Uterus (tissue), 4 donors: ENCODE results near the gene TMEM184B. TPM values are rescaled to one million over a fixed set of nuclear protein-coding genes. Genes with fewer than 3 reads are reported as not detected.

Experiments
- DNase-seq, 2 donors: peaks; one replicate each; pipeline ENCODE4 v3.0.0-alpha.2; 2019 to 2020
- H3K27ac ChIP-seq, 2 donors: fragments of 200-600 bp; sonication (generic); 1 replicate in 1 of 2; 2 replicates in 1 of 2; pipeline ENCODE4 v1.5.1; 2016 to 2018
- H3K27me3 ChIP-seq, 2 donors: fragments of 200-600 bp; sonication (generic); one replicate each; pipeline ENCODE4 v1.5.1; 2018 to 2019; ENCODE audit warnings: control low read depth in 1 of 2
- H3K36me3 ChIP-seq, 2 donors: fragments of 200-600 bp; sonication (generic); one replicate each; pipeline ENCODE4 v1.5.1; 2019; ENCODE audit warnings: control low read depth in 1 of 2
- H3K4me1 ChIP-seq, 2 donors: fragments of 200-600 bp; sonication (generic); one replicate each; pipeline ENCODE4 v1.5.1; 2018 to 2019; ENCODE audit warnings: control low read depth in 1 of 2
- H3K4me3 ChIP-seq, 2 donors: fragments of 200-600 bp; sonication (generic); 1 replicate in 1 of 2; 2 replicates in 1 of 2; pipeline ENCODE4 v1.5.1; 2018 to 2019; ENCODE audit warnings: mild to moderate bottlenecking in 1 of 2
- H3K9me3 ChIP-seq, 2 donors: fragments of 200-600 bp; sonication (generic); one replicate each; pipeline ENCODE4 v1.5.1; 2019; ENCODE audit warnings: control low read depth in 1 of 2
- CTCF ChIP-seq, 4 experiments: fragments of 200-600 bp in 2 of 4; fragments of 450-650 bp in 2 of 4; sonication (generic) in 2 of 4; IDR thresholded peaks; one replicate each; pipeline ENCODE4 v1.5.1; 2016 to 2019; ENCODE audit warnings: antibody characterized with exemption in 4 of 4, mild to moderate bottlenecking in 2 of 4, moderate library complexity in 1 of 4
- POLR2A ChIP-seq, 2 donors: fragments of 450-650 bp; IDR thresholded peaks; one replicate each; pipeline ENCODE4 v1.6.1; 2016; ENCODE audit warnings: antibody characterized with exemption in 2 of 2, mild to moderate bottlenecking in 1 of 2, moderate library complexity in 1 of 2
- intact Hi-C: fragments of 100-400 bp; cut with DNase I; formaldehyde crosslinking; loops from one replicate; pipeline ENCODE4 v1.15.1; 2023; ENCODE audit warnings: low total_unique reads
- total RNA-seq, 4 donors: library from RNA; depleted of rRNA in 3 of 4; stranded (reverse); fragments of >200 nt in 3 of 4; gene quantifications; one replicate each; pipeline versions ENCODE4 v1.1.0 to v1.2.4, GENCODE V29; 2014 to 2023
- donor health status: DM: yes; HTN: yes; CAD: no.

TMEM184B gene
- total RNA-seq, 4 donors from 2014 or later, result 31.7 to 70.4 (median 50.7) TPM

DNA sequence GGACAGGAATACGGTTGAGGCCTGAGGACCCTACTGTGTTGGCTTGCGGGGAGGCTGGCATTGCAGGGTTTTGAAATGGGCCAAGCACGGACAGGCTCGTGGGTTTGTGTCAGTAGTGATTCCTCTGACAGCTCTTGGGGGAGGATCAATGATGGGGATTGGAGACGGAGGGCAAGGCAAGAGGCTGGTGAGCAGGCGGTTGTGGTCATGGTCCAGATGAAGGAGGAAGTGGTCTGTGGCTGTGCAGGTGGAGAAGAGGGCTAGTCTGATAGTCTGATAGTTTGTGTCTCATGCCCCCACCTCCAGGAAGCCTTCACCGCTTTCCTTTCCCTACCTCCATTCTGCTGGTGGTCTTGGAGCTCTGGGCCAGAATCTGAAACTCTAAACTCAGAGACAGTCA, 68.0 kb downstream of the TMEM184B start:
- TF ChIP-seq CTCF (IDR thresholded peaks at IDR 0.05) (no peak), POLR2A (IDR thresholded peaks at IDR 0.05) (no peak)
- Histone ChIP-seq H3K9me3 (no peaks in the 10 kb centered on the region), H3K4me3 (peak overlapping the region; percentile 6 to 14), H3K27ac (peak overlapping the region; percentile 99 to 100), H3K27me3 (no peaks in the 10 kb centered on the region), H3K4me1 (peaks cover 6 to 7% of the 10 kb centered on the region in 2 donors), H3K36me3 (no peaks in the 10 kb centered on the region)
- DNase-seq, result no peak
- intact Hi-C loops, result loop anchor here (10.0 kb wide), 1 partner anchor 60 kb away; no protein-coding TSS in a partner anchor

DNA sequence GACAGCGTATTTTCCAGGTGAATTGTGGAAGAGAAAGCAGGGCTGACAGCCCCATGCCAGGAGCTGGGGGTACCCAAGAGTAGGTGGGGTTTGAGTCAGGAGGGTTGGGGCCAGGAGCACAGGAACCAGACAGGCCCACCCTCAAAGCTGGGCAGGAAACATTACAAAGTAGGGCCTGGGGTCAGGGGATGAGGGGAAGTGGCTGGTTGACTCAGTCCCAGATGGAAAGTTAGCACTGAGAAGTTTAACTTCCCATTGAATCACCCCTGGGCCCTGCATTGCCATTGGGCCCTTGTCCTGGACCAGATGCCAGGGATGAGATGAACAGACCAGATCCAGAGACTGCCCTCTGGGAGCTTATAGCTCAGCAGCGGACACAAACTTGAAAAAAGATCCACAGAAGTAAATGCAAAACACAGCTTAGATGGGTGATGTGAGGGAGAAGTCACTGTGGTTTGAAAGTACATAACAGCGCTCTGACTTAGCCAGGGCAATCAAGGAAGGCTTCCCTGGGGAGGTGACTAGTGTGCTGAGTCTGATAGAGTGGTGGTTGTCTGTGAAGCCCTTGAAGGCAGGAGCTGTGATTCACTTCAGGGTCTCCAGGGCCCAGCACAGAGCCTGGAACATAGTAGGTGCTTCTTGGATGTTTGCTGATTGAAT, 68.8 kb downstream of the TMEM184B start:
- Histone ChIP-seq H3K27ac (peak overlapping the region; percentile 99 to 100), H3K9me3 (no peaks in the 10 kb centered on the region), H3K4me1 (peaks cover 6 to 7% of the 10 kb centered on the region in 2 donors), H3K4me3 (peak overlapping the region in 1 of 2 donors; percentile 80), H3K36me3 (no peaks in the 10 kb centered on the region), H3K27me3 (no peaks in the 10 kb centered on the region)
- no peak for DNase-seq
- intact Hi-C loops, result loop anchor here (10.0 kb wide), 1 partner anchor 61 kb away; no protein-coding TSS in a partner anchor
- TF ChIP-seq POLR2A (IDR thresholded peaks at IDR 0.05) (peak in 1 of 2 donors; percentile 7), CTCF (IDR thresholded peaks at IDR 0.05) (no peak)

DNA sequence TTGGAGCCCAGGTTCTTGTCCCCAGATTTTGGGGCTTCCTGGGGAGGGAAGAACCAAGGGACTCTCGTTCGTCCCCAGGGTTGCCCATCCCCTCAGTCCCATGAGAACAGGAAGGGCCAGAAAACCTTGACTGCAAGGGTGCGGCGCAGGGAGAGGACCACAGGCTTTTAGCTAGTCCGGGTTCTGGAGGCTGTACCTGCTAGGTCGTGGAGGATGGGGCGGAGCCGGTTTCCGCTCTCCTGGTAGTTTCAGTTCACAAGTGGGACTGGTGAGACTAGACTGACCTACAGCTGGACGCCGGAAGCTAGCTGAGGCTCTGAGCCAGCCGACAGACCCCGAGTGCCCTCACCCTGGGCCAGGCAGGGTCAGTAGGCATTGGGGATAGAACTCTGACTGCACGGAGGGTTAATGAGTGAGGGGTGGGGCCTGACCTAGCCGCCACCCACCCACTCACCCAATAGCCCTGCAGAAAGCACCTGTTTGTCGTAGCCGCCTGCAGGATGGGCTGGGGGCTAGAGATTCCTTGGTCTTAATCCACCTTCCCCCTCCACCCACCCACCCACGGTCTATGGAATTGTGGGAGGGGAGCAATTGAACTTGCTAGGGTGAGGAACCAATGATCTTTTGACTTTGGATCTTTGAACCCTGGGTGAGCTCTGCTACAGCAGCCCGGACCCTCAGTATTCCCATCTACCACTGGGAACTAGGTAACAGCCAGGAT, 69.6 kb downstream of the TMEM184B start:
- no peaks in the 10 kb centered on the region for H3K27me3 ChIP-seq
- TF ChIP-seq CTCF (IDR thresholded peaks at IDR 0.05), result no peak
- TF ChIP-seq POLR2A (IDR thresholded peaks at IDR 0.05), result no peak
- H3K4me3 ChIP-seq, result peak overlapping the region; percentile 77 to 80
- intact Hi-C loops, result loop anchor here (10.0 kb wide), 1 partner anchor 62 kb away; no protein-coding TSS in a partner anchor
- no peaks in the 10 kb centered on the region for H3K9me3 ChIP-seq
- peak overlapping the region; percentile 99 to 100 for H3K27ac ChIP-seq
- no peaks in the 10 kb centered on the region for H3K36me3 ChIP-seq
- peak in 1 of 2 donors; percentile 67 for DNase-seq
- H3K4me1 ChIP-seq, result peaks cover 6 to 7% of the 10 kb centered on the region in 2 donors

DNA sequence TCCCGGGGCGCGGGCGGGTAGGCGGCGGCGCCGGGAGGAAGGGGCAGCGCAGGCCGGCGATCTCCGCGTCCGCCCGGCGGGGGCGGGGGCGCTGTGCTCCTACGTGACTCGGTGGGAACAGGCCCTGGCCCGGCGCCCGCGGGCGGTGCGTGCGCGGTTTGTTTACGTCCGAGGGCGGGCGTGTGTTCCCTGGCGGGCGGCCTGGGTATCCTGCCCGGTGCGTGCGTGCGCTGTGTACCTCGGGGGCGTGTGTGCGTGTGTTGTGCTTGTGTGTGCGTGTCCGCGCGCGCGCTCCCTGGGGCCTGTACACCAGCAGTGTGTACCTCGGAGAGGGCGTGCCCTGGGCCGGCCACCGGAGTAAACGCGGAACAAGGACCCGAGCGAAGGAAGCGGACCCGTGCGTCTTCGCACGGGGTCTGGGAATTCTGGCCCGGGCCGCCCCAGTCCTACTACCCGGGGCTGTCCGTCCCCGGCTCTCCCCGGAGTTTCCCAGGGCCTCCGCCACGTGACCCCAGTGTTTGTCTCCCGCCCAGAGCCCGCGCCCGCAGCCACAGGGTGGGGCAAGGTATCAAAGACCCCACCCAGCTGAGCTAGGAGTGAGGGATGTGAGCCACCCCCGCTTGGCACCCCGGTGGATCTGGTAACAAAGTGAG, 70.2 kb downstream of the TMEM184B start:
- no peaks in the 10 kb centered on the region for H3K9me3 ChIP-seq
- H3K27ac ChIP-seq, result peak overlapping the region; percentile 99 to 100
- TF ChIP-seq POLR2A (IDR thresholded peaks at IDR 0.05) (peak; percentile 9 to 73), CTCF (IDR thresholded peaks at IDR 0.05) (peak in 3 of 4 experiments; percentile 27 to 44 (median 40))
- H3K36me3 ChIP-seq, result no peaks in the 10 kb centered on the region
- intact Hi-C loops, result loop anchor here (10.0 kb wide), 1 partner anchor 62 kb away; no protein-coding TSS in a partner anchor
- peaks cover 6 to 7% of the 10 kb centered on the region in 2 donors for H3K4me1 ChIP-seq
- peak overlapping the region; percentile 77 to 80 for H3K4me3 ChIP-seq
- H3K27me3 ChIP-seq, result no peaks in the 10 kb centered on the region
- DNase-seq, result peak; percentile 89 to 93
